ENCODE measurements around the gene PEMT. TPM values are rescaled to one million over a fixed set of nuclear protein-coding genes. Genes with fewer than 3 reads are reported as not detected.
A peak's percentile ranks its signal among the peaks of the same experiment; 100 is the strongest.

Gene PEMT
- total and polyA plus RNA-seq, 9 of the 15 experiments (the other 6 are each of a cell fraction or from before 2014, with no cell fraction given), result 1.4 to 36.4 (median 13.6) TPM

DNA sequence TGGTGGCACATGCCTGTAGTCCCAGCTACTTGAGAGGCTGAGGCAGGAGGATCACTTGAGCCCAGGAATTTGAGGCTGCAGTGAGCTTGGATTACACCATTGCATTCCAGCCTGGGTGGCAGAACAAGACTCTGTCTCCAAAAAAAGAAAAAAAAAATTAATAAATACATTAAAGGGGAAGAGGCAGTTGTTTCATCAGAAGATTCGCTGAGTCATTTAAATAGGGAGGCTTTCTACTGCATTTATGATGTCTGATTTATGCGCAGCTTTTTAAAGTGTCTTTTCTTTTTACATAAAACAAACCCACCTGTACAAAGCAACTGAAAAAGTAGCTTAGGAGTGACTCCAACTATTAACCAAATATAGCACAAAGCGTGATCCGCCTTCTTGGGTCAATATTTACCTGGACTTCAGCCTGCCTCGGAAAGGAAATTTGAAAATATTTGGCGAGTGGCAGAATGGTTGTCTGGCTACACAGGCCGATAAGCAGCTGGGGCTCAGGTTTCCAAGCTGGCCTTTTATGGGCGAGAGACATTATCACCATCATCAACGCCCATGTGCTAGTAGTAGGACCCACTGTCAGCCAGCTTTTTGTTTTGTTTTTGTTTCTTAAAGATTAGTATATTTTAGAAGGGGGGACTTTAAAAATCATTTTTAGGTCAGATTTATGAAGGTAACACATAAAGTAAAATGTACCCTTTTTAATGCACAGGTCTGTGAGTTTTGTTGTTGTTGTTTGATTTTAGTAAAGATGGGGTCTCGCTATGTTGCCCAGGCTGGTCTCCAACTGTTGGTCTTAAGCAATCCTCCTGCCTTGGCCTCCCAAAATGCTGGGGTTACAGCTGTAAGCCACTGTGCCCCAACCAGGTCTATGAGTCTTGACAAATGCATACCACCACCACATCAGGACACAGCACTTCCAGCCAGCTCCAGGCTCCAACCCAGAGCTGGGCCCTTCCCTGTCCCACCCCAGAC, 52.8 kb downstream of the PEMT start (continued):
- TF ChIP-seq, protein P1, sequence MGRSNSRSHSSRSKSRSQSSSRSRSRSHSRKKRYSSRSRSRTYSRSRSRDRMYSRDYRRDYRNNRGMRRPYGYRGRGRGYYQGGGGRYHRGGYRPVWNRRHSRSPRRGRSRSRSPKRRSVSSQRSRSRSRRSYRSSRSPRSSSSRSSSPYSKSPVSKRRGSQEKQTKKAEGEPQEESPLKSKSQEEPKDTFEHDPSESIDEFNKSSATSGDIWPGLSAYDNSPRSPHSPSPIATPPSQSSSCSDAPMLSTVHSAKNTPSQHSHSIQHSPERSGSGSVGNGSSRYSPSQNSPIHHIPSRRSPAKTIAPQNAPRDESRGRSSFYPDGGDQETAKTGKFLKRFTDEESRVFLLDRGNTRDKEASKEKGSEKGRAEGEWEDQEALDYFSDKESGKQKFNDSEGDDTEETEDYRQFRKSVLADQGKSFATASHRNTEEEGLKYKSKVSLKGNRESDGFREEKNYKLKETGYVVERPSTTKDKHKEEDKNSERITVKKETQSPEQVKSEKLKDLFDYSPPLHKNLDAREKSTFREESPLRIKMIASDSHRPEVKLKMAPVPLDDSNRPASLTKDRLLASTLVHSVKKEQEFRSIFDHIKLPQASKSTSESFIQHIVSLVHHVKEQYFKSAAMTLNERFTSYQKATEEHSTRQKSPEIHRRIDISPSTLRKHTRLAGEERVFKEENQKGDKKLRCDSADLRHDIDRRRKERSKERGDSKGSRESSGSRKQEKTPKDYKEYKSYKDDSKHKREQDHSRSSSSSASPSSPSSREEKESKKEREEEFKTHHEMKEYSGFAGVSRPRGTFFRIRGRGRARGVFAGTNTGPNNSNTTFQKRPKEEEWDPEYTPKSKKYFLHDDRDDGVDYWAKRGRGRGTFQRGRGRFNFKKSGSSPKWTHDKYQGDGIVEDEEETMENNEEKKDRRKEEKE (IDR thresholded peaks at IDR 0.05; ENCODE audit: borderline replicate concordance in 1 of 2, control insufficient read depth in 1 of 2, low read depth in 2 of 2, low read length in 1 of 2), result no peak
- TF ChIP-seq, protein P2, sequence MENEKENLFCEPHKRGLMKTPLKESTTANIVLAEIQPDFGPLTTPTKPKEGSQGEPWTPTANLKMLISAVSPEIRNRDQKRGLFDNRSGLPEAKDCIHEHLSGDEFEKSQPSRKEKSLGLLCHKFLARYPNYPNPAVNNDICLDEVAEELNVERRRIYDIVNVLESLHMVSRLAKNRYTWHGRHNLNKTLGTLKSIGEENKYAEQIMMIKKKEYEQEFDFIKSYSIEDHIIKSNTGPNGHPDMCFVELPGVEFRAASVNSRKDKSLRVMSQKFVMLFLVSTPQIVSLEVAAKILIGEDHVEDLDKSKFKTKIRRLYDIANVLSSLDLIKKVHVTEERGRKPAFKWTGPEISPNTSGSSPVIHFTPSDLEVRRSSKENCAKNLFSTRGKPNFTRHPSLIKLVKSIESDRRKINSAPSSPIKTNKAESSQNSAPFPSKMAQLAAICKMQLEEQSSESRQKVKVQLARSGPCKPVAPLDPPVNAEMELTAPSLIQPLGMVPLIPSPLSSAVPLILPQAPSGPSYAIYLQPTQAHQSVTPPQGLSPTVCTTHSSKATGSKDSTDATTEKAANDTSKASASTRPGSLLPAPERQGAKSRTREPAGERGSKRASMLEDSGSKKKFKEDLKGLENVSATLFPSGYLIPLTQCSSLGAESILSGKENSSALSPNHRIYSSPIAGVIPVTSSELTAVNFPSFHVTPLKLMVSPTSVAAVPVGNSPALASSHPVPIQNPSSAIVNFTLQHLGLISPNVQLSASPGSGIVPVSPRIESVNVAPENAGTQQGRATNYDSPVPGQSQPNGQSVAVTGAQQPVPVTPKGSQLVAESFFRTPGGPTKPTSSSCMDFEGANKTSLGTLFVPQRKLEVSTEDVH (IDR thresholded peaks at IDR 0.05; ENCODE audit: low read depth, partially characterized antibody), result no peak
- no peak for TF ChIP-seq EP300 (IDR thresholded peaks at IDR 0.05; ENCODE audit: low read length)
- peak; percentile 60; the same call in 1 of the 2 replicates for TF ChIP-seq NFE2L1 (tag; IDR thresholded peaks at IDR 0.05; ENCODE audit: borderline replicate concordance, low read depth)
- no peak for TF ChIP-seq LCOR (CRISPR knock-in tag; IDR thresholded peaks at IDR 0.05)
- peak; percentile 75 for TF ChIP-seq ZNF121 (CRISPR knock-in tag; conservative IDR thresholded peaks at IDR 0.05)
- no peak for TF ChIP-seq SOX6 (IDR thresholded peaks at IDR 0.05)
- TF ChIP-seq TCF7L2 (IDR thresholded peaks at IDR 0.05; ENCODE audit: low read depth, low read length), result no peak
- TF ChIP-seq RCOR1 (IDR thresholded peaks at IDR 0.05; ENCODE audit: borderline replicate concordance in 1 of 2, low read depth in 2 of 2, low read length in 2 of 2), result no peak
- TF ChIP-seq CTBP1 (IDR thresholded peaks at IDR 0.05; ENCODE audit: borderline replicate concordance), result no peak
- TF ChIP-seq, protein P3, sequence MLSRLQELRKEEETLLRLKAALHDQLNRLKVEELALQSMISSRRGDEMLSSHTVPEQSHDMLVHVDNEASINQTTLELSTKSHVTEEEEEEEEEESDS (CRISPR knock-in tag; IDR thresholded peaks at IDR 0.05), result no peak
- TF ChIP-seq, protein P4, sequence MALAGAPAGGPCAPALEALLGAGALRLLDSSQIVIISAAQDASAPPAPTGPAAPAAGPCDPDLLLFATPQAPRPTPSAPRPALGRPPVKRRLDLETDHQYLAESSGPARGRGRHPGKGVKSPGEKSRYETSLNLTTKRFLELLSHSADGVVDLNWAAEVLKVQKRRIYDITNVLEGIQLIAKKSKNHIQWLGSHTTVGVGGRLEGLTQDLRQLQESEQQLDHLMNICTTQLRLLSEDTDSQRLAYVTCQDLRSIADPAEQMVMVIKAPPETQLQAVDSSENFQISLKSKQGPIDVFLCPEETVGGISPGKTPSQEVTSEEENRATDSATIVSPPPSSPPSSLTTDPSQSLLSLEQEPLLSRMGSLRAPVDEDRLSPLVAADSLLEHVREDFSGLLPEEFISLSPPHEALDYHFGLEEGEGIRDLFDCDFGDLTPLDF (CRISPR knock-in tag; IDR thresholded peaks at IDR 0.05), result no peak
- TF ChIP-seq SP1 (CRISPR knock-in tag; IDR thresholded peaks at IDR 0.05), result no peak
- no peak for TF ChIP-seq TBL1XR1 (IDR thresholded peaks at IDR 0.05; ENCODE audit: low read length in 2 of 2)
- TF ChIP-seq L3MBTL2 (IDR thresholded peaks at IDR 0.05), result peak; percentile 33; the same call in 1 of the 2 replicates
- no peak for TF ChIP-seq HNRNPK (IDR thresholded peaks at IDR 0.05; ENCODE audit: low read depth, low read length, poor library complexity, severe bottlenecking)
- no peak for TF ChIP-seq RNF219 (CRISPR knock-in tag; IDR thresholded peaks at IDR 0.05)

Measured in K562 (cell line).